HG02610 (cell line): Measurements from ENCODE around the gene SIDT2.
A peak's percentile ranks its signal among the peaks of the same experiment; 100 is the strongest.
"Not testable (repeated sequence)": the region's sequence is repeated elsewhere in the genome, so short reads cannot be mapped to it uniquely, and the experiment has no call there.

ENCODE experiments used
- ATAC-seq: cut with Tn5 transposase; IDR thresholded peaks from one replicate; pipeline ENCODE4 v1.9.1; 2021; ENCODE audit warnings: mild to moderate bottlenecking, moderate library complexity; ENCODE audit not compliant: unreplicated experiment

Gene SIDT2

GRCh38 chr11:117178210-117179034 is at the start of gene SIDT2:
TSS of gene SIDT2 (plus strand) at chr11:117178743. CDS start at chr11:117179264, 521 bp downstream.
- ATAC-seq: peak; percentile 92

DNA sequence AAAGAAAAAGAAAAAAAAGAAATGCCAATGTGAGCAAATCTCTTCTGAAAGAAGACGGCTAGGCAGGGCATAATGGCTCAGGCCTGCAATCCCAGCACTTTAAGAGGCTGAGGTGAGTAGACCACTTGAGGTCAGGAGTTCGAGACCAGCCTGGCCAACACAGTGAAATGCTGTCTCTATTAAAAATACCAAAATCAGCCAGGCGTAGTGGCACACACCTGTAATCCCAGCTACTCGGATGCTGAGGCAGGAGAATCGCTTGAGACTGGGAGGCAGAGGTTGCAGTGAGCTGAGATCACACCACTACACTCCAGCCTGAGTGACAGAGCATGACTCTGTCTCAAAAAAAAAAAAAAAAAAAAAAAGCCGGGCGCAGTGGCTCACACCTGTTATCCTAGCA is 48.1 kb upstream of the SIDT2 start:
- not testable (repeated sequence) for ATAC-seq

- ATAC-seq: no peak
Measured at GRCh38 chr11:117130879-117131278, 47.7 kb upstream of the SIDT2 start.

DNA sequence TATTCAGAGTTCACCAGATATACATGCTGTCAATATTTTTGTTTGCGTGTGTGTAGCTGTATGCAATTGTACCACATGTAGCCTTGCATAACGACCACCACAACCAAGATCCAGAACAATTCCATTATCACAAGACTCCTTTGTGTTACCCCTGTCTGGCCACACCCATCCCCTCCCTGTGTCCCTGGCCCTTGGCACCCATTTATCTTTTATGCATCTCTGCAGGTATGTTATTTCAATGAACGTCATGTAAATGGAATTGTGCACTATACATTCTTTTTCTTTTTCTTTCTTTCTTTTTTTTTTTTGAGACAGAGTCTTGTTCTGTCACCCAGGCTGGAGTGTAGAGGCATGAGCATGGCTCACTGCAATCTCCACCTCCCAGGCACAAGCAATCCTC is 44.1 kb upstream of the SIDT2 start:
- no peak for ATAC-seq

- not testable (repeated sequence) for ATAC-seq
Measured at GRCh38 chr11:117134979-117135378, 43.6 kb upstream of the SIDT2 start.

- not testable (repeated sequence) for ATAC-seq
Measured at GRCh38 chr11:117137223-117138086, 41.1 kb upstream of the SIDT2 start.

DNA sequence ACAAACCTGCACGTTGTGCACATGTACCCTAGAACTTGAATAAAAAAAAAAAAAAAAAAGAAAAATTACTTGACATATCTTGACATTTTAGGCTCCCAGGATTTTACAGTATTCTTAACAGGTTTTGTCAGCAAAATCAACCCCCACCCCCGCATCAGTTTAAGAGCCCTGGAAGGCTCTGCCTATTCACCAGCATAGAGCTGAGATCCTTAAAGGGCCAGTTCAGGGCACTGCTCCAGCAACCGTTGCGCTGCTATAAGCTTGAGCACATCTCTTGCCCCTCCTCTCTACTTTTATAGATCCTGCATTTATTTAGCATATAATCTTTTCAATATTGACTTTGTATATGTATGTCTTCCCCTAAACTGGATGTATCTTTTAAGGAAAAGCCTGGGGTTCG is 35.2 kb upstream of the SIDT2 start:
- ATAC-seq: no peak

DNA sequence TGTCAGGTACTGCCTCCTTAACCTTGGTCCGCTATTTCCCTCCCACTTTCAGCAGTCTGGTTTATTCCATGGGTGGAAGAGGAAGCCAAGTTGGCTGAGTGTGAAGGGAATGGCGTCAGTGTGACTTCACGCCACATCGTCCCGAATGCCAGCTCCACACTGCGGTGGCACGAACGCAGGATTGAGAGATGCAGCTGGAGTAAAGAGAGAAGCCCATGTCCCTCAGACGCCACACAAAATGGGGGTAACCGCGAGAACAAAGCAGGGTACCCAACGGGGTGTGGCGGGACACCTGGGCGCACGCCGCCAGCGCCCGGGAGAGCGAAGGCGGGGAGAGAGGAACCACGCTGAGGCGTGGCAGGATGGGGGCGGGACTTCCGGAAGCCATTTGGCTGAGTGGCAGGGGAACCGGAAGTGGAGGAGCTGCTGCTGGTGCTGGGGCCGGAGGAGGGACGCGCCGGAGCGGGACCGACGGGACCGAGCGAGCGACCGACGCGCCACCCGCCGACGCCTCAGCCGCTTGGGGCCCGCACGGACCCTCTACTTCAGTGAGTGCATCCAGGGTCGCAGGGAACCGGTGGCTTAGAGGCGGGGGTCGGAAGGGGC is 34.6 kb upstream of the SIDT2 start, which contains the start of gene PAFAH1B2:
Gene PAFAH1B2 (plus strand): TSS at position 417 of the 606 bp plus-strand sequence. CDS start 8,161 bp downstream, outside the sequence.
- ATAC-seq: peak; percentile 97

- peak; percentile 32 for ATAC-seq
Measured at GRCh38 chr11:117144477-117145392, 33.8 kb upstream of the SIDT2 start.

- ATAC-seq: no peak
Measured at GRCh38 chr11:117145393-117145761, 33.2 kb upstream of the SIDT2 start.

DNA sequence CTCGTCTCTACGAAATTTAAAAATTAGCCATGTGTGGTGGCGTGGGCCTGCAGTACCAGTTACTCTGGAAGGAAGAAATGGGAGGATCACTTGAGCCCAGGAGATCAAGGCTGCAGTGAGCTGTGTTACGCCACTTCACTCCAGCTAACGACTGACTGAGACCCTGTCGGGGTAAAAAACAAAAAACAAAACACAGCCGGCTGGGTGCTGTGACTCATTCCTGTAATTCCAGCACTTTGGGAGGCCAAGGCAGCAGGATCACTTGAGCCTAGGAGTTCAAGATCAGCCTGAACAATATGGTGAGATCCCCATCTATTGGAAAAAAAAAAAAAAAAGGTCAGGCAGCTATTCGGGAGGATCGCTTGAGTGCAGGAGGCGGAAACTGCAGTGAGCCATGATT is 32.0 kb upstream of the SIDT2 start:
- no peak for ATAC-seq

DNA sequence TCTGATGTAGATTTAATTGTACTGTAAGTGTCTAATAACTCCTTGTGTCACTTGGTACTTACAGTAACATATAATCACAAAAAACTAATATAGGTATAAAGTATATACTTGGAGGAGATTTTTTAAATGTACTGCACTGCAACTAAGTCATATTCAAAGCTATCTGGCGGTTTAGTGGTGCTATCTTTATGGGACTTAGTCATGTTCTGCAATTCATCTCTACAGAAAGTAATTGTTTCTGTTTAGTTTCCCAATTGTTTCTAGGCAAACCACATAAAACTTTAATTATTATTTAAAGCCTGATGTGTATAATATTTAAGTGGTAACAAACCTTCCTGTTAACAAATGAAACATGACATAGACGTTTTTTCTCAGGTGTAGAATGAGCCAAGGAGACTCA is 26.5 kb upstream of the SIDT2 start:
- no peak for ATAC-seq

GRCh38 chr11:117154468-117154867 is 24.1 kb upstream of the SIDT2 start:
- no peak for ATAC-seq

- no peak for ATAC-seq
Measured at GRCh38 chr11:117157507-117157906, 21.0 kb upstream of the SIDT2 start.

DNA sequence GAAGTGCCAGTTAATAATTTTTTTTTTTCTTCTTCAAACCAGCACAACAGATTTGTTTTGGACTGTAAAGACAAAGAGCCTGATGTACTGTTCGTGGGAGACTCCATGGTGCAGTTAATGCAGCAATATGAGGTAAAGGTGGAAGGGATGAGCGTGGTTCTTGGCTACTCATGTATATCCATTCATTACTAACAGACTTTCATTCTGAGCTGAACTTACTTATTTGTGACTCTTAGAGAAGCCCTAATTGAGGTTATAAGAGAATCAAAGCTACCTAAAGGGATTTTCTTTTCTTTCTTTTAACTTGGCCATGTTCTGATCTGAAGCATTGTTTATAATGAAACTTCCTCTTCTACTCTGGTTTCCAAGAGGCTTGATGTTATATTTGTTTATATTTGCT is 18.7 kb upstream of the SIDT2 start:
- ATAC-seq: no peak

DNA sequence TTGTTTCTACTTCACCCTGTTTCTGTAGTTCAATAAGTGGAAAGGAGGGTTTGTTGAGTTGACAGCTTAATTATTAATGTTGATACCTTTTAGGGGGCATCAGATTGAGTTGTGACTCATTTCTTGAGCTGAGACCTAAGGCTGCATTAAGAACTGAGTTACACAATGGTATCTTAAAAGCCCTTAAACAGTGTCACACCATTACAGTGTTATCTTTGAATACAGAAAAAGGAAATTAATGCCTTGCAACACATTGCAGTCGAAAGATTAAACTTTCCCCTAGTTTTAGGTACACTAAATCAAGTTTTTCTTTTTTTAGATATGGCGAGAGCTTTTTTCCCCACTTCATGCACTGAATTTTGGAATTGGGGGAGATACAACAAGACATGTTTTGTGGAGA is 17.7 kb upstream of the SIDT2 start:
- no peak for ATAC-seq

GRCh38 chr11:117166491-117166890 is 12.1 kb upstream of the SIDT2 start:
- no peak for ATAC-seq

DNA sequence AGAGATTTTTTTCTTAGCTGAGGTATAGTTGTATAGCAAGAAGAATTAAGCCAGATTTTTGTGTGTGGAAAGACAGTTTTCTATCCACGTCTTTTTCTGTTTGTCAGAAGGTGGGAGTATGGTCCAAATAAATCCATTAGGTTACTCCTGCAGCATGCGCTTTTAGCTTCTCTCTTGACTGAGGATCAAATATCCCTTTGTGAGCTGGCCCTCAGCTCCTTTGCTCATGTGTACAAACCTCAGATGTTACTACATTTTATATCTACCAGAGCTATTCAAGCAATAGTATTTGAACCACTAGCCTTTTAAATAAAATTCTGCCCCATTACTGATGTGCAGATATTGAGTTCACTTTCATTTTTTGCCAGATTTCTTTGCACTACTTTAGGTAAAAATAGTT is 8.8 kb upstream of the SIDT2 start:
- ATAC-seq: no peak

DNA sequence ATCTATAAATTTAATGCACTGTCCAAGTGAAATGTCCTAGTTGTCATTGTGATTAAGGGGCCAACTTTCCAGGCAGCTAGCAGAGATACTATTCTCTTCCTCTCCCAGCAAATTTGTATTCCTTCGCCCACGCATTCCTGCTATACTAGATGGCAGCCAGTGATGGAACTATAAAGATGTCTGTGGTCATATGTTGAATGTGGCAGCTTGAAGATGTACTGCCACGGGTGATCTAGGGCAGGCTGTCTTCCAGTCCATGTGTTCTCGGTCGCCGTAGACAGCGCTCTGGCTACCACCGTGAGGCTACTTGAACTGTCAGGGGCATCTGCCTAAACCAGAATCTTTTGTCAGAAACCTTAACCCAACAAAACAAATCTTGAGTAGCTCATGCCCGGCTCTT is 8.3 kb upstream of the SIDT2 start:
- ATAC-seq: no peak

DNA sequence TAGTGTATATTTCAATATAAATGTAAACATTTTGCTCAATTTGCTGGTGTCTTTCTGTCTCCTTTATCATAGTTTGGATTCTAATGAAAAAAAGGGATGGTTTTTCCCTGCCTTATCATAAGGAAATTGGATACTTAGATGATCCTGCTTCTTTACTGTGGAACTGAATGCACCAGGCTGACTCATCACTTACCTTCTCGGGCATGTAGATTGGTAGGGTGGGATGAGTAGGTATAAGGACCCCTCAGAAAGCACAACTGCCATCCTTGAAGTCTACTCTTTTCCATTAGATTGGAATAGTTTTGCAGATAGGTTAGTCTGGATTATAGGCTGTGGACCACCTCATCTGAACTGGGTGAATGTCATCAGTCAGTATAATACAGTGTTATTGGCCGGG is 7.5 kb upstream of the SIDT2 start:
- ATAC-seq: no peak
